Sigmoid colon (tissue), 4 donors: ENCODE results near the gene GPR137B.

Source experiments
- EP300 ChIP-seq, 4 donors: sonication (generic); formaldehyde crosslinking; IDR thresholded peaks; one replicate each; pipeline ENCODE4 v1.6.1; 2017; ENCODE audit warnings: antibody characterized with exemption in 4 of 4
- POLR2A ChIP-seq, 2 donors: fragments of 450-650 bp; IDR thresholded peaks; one replicate each; pipeline ENCODE4 v1.6.1; 2016; ENCODE audit warnings: antibody characterized with exemption in 2 of 2, mild to moderate bottlenecking in 2 of 2, moderate library complexity in 2 of 2
- POLR2AphosphoS5 ChIP-seq, 4 donors: sonication (generic); formaldehyde crosslinking; IDR thresholded peaks; one replicate each; pipeline ENCODE4 v1.6.1; 2017; ENCODE audit warnings: antibody characterized with exemption in 4 of 4
- TF ChIP-seq, protein P1 (sequence below), 4 experiments: fragments of 450-650 bp in 3 of 4; fragments of 200-600 bp in 1 of 4; IDR thresholded peaks; one replicate each; pipeline ENCODE4 v1.5.1; 2016 to 2019; ENCODE audit warnings: antibody characterized with exemption in 4 of 4, mild to moderate bottlenecking in 3 of 4, moderate library complexity in 2 of 4

DNA sequence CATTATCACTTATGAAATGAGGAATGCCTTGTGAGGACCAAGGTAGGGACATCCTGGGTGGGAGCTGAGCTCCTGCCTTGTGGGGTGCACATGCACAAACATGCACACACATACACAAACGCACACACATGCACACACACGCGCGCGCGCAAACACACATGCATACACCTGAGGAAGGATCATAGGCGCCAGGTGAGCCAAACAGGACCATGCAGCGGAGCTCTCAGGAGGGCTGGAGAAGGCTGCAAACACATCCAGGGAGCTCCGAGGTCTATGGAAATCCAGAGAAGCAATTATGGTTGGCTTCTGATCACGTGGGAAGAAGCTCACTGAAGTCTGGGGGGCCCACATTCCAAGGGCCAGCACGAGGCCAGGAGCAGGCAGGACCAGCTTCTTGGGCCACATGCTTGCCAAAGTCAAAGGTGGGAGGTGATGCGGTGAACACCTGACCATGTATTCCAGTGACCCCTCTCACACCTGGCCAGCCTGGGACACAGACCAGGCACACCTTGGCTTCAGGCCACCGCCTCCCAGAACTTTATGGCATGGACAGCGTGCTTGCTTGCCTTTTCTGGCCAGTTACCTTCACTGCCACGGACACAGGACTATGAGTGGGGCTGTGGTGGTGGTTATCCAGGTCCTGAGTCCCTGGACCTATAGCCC lies 13.6 kb downstream of the GPR137B start:
- TF ChIP-seq, protein P1, sequence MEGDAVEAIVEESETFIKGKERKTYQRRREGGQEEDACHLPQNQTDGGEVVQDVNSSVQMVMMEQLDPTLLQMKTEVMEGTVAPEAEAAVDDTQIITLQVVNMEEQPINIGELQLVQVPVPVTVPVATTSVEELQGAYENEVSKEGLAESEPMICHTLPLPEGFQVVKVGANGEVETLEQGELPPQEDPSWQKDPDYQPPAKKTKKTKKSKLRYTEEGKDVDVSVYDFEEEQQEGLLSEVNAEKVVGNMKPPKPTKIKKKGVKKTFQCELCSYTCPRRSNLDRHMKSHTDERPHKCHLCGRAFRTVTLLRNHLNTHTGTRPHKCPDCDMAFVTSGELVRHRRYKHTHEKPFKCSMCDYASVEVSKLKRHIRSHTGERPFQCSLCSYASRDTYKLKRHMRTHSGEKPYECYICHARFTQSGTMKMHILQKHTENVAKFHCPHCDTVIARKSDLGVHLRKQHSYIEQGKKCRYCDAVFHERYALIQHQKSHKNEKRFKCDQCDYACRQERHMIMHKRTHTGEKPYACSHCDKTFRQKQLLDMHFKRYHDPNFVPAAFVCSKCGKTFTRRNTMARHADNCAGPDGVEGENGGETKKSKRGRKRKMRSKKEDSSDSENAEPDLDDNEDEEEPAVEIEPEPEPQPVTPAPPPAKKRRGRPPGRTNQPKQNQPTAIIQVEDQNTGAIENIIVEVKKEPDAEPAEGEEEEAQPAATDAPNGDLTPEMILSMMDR (IDR thresholded peaks at IDR 0.05), result no peak
- TF ChIP-seq POLR2A (IDR thresholded peaks at IDR 0.05) (no peak), POLR2AphosphoS5 (IDR thresholded peaks at IDR 0.05) (no peak), EP300 (IDR thresholded peaks at IDR 0.05) (no peak)
